SW480 (cell line): ENCODE results near the gene PRR30.

ENCODE experiments used
- DNase-seq: peaks from one replicate; pipeline ENCODE4 v3.0.0-alpha.2; 2016; ENCODE audit warnings: low spot score

Gene PRR30

DNA sequence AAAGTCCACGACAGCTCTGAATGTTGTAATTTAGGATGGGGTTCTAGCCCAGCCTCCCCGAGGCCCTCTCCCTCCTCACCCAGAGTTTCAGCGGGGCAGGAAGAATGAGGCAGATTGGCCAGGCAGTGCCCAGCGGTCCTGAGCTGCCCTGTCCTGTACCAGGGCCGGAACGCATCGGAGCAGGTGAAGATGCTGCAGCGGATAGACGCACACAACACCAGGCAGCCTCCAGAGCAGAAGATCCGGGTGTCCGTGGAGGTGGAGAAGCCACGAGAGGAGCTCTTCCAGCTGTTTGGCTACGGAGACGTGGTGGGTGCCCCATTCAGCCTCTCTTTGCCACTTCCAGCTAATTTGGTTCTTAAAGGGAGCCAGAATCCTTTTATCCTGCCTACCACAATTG, 41.9 kb downstream of the PRR30 start:
- no peak for DNase-seq

DNA sequence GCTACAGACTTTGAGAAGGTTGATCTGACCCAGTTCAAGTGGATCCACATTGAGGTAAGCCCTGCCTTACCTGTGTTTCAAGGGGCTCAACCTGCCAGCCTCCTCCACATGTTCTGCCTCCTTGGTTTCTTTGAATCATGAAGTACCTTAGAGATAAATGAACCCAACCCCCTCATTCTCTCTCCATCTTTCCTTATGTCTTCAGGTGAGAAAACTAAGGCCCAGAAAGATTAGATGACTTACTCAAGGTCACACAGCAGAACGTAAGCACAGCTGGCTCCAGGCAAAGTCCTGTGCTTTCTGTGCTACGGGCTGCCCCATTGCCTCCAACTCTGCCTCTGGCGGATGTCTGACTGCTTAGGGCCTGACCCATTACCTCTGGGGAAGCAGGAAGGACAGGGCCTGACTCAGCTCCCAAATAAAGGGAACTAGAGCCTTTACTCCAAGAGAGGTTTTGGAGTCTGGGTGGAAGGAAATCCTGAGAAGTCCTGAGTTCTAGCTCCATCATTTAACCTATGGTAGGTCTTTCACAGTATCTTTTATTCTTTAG, 42.4 kb downstream of the PRR30 start:
- no peak for DNase-seq

DNA sequence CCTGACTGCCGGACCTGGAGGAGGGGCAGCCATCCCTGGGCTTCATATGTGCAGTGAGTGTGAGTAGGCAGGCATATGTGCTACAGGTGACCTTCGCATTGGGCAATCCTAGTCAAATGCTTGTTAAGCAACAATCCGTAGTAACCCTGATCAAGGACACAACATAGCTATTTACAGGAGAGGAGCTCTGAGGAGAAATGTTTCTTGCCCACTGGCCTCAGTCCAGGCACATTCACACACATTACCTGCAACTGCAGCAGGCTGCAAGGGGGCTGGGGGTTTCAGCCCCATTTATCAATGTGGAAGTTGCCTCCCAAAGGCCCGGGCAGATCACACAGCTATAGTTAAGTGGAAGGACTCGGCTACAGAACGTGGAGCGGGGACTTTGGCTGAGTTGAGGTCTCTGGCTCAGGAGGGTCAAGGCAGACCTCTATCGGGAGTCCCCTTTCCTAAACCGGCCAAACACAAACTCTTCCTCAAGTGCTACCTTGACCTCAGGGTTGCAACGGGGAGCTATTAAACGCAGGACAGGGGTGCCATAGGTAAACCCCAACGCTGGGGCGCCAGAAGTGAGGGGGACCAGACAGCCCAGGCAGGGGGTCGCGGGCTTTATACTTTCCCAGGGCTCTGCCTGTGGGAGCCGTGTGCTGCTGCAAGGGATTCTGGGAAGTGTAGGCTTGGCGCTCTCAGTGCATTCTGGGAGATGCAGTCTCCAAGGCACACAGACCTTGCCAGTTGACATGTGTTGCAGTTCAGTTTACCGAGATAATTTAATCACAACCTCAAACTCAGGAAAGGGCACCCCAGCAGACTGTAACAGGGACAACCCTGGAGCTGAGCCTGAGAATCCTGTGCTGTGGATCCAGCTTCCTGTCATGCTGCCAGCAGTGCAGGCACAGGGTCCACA, 43.2 kb downstream of the PRR30 start:
- DNase-seq: peak; percentile 46

DNA sequence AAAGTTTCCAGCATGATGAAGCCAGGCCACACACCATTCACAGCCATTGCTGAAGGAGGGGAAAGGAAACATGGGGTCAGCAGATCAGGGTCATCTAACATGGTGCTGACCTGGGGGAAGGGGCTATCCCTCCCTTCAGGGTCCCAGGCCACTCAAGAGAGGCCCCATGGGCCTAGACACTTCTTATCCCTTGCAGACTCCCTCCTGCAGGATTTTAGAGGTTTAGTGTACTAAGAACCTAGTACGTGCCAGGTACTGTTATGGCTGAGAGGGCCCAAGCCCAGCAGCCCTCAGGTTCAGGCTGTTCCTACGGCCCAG, 43.8 kb downstream of the PRR30 start:
- no peak for DNase-seq

DNA sequence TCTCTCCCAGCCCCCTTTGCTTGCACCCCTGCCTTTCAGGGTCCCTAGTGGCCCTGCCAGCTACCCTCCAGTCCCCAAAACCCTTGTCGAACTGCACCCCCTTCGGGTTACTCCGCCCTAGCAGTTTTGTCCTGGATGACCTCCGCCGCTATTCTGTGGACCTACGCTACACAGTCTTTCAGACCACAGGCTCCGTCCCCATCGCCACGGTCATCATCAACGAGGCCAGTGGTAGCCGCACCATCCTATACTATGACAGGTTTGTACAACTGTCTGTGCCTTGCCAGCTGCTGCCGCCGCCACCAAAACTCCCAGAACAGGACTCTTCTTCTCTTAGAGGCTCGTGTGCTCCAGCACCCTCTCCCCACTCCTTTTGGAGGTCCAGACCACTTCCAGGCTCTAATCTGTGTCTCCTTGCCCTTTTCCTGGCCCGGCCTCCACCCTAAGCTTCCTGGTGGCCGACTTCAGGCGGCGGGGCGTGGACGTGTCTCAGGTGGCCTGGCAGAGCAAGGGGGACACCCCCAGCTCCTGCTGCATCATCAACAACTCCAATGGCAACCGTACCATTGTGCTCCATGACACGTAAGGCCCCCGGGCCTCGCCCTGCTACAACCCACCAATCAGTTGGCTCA, 44.7 kb downstream of the PRR30 start:
- no peak for DNase-seq

DNA sequence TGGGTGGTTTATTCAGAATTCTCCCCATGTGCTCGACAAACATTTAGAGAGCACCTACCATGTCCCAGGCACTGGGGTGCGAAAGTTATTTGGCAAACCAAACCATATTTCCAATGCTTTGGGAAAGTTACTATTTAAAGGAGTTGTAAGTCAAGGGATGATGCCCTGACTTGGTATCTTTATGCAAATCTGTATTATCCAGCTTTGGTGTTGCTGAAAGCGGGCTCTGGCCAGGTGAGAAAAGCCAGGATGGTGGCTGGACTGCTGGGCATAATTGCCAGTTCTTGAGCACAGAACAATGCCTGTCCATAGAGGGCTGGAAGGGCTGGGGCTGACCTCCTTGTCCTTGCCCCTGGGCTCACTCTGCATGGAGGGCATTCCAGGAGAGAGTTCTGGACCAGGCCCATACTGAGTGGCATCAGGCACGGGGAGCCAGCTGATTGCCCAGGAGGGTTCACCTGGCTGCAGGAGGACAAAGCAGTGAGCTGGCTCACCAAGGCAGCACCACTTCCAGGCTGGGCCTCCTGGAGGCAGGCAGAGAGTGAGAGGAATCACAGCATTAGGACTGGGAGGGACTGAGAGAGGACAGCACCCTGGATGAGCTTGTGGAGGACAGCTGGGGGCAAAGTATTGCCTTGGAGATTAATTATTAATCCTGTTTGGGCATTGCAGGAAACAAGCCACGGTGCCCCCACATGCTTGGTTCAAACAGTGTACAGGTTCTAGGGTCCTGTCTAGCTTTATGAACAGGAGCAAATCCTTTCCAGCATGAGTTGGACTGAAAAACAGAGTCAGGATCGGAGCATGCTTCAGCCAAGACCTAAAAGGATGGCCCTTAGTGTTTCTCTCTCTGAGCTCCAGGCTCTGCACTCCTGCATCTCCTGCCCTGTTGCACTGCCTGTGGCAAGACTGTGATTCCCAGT, 45.5 kb downstream of the PRR30 start:
- no peak for DNase-seq

DNA sequence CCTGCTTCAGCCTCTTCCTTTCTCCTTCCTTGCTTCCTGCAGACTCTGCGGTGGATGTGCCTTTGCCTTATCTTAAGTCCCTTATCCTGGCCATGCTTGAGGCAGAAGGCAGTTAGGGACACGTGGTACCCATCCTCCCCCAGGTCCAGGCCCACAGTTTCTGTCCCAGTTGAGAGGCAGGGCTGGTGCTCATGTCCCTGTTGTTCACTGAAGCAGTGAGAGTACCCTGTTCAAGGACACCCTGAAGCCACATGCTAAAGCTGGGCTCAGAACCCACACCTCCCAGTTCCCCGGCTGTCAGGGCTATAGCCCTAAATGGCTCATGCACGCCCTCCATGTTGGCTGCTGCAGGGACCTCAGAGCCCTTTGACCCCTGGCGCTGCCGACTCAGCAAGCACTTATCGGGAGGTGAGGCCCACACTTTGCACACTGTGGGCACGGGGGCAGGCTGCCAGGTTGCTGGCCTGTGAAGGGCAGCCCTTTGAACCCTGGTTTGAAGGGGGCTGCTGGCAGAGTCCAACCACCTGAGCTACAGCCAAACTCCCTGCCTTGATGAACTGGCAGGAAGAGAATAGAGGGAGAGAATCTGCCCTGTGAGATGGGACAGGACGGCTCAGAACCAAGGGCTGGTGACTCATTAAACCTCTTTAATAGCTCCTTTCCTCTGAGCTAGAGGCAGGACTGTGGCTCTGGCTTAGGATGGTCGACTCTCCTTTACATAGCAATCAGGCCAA, 46.3 kb downstream of the PRR30 start:
- no peak for DNase-seq

DNA sequence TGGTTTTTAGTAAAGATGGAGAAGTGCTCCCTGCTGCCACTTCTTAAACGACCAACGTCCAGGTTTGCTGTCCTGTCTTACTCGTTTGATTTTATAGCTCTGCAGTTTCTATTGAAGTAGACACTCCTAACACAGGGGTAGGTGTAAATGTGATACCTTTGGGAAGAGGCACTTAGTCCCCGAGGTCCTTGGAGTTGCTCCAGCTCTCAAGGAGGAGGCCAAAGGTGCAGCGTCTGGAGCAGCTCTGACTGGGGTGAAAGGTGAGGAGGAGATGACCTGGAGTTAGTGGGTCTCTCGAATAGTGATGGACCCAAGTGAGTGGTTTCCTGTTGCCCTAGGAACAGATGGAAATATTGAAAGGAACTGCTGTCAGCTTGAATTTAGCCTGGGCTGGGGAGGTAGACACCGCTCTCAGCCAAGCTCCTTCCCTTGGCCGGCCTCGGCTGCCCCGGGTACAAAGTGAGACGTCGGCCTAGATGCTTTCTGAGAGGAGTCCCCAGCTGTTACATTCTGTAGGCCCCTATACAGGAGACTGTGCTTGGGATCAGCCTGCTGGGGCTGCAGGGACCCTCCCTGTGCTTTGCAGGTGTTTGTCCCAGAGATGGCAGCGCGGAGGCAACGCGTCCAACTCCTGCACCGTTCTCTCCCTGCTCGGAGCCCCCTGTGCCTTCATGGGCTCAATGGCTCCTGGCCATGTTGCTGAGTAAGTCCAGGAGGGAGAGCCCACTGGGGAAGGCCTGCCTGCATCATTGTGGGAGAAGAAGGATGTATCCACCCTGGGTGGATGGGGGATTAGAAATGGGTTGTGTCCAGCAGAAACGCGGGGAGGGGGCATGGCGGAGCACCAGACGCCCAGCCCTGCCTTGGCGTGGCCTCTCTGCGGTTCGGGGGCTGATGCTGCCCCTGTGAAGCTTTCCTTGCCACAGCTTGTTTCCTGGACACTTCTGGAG, 47.2 kb downstream of the PRR30 start:
- DNase-seq: no peak

DNA sequence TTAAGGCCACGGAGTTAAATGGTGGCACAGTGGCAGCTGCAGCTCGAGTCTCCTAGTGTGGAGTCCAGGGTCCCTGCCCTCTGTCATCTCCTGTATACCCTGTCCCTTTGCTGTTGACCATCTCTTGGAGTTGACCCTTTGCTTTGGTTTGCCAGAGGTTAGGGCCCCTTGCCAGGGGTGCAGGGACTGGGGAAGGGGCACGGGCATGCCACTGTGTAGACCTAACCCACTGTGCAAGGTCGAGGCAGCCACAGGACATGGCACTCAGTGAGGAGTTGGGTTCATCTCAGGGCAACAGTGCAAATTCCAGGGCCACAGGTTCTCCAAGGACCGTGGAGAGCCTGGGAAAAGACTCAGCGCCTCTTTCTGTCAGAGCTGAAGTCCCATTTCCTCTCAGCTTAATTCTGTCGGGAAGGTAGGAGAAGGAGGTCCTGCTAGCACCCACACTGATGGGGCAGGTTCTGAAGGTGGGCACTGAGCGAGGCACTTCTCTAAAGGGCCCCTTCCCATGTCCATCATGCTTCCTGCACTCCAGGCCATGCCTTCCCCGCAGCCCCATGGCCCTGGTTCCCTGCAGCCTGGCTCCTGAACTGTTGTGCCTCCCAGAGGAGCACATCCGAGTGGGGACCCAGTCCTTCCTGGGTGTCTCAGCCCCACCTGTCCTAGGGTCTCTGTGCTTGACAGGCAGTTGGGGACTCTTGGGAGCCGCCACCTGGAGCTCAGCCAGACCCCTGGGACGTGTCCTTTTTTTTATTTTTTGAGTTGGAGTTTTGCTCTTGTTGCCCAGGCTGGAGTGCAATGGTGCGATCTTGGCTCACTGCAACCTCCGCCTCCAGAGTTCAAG, 49.9 kb downstream of the PRR30 start:
- DNase-seq: no peak

DNA sequence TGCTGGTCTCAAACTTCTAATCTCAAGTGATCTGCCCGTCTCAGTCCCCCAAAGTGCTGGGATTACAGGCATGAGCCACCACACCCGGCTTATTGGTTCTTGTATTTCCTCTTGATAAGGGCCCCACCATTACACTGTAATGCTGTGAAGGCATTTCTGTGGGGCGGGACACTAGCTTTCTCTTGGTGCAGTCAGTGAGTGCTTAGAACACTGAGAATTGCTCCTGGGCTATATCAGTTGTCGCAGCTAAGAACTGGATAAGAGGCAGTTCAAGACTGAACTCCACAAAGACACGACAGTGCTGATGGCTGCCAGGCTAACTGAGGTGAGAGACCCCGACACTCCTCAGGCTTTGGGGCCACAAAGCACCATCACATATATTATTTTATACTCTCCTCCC, 50.6 kb downstream of the PRR30 start:
- DNase-seq: no peak

DNA sequence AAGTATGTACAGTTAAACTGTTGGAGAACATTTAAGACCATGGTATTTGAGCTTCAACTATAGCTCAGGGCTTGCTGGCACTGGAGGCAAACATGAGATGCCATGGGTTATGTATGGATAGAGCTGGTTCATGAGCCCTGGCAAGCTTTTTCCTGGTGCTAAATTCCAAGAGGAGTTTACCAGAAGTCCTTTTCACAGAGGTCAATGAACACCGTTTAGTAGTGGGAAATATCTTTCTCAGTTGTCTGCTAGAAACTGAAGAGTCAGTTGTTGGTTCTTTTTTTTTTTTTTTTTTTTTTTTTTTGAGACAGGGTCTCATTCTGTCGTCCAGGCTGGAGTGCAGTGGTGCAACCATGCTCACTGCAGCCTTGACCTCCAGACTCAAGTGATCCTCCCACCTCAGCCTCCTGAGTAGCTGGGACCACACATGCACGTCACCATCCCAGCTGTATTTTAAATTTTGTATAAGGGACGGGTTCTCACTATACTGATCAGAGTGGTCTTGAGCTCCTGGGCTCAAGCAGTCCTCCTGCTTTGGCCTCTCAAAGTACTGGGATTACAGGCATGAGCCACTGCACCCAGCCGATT, 51.3 kb downstream of the PRR30 start:
- DNase-seq: no peak
